Hematopoietic multipotent progenitor cell (in vitro differentiated cells): ENCODE results near the gene GNB1. TPM values are rescaled to one million over a fixed set of nuclear protein-coding genes. Genes with fewer than 3 reads are reported as not detected.

Experiments used
- DNase-seq, 3 donors: peaks; one replicate each; pipeline ENCODE4 v3.0.0-alpha.2; 2011 to 2015; ENCODE audit warnings: low read depth in 2 of 3, low spot score in 2 of 3
- total RNA-seq: library from RNA; depleted of rRNA; stranded (reverse); fragments of >200 nt; gene quantifications from one replicate; pipeline ENCODE4 v1.2.3, GENCODE V29; 2012

GNB1 gene
- total RNA-seq, 1 donor: 106 TPM

GRCh38 chr1:1910651-1911331, 19.9 kb upstream of the GNB1 start:
- DNase-seq: no peak

- no peak for DNase-seq
Observed at GRCh38 chr1:1910033-1910465, 19.2 kb upstream of the GNB1 start.

- DNase-seq: no peak
Observed at GRCh38 chr1:1908506-1908791, 17.6 kb upstream of the GNB1 start.

DNA sequence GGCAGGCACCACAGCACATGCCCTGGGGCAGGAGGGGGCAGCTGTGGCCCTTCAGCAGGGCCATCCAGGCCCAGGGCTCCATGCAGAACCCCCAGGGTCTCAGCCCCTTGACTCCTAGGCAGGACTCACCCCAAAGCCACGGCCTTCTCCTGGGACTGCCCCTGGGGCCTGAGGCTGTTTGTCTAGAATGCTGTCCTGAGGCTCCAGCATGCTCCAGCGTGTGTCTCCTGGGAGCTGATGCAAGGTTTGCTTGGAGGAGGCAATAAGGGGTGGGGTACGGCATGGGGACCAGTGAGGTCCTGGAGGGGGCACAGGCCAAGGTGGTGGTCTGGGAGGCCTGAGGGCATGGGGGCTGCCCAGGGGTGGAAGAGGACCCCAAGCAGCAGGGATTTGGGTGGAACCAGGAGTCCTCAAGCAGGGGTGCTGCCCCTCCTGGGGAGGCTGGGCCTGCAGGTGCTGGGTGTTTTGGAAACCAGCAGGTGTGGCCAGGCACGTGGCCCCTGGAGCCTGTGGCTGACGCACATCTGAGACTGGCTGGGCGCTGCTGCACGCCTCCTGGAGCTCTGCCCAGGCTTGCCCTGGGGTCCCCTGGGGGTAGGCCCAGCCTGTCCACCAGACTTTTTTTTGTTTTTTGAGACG, 16.3 kb upstream of the GNB1 start:
- DNase-seq: no peak

DNA sequence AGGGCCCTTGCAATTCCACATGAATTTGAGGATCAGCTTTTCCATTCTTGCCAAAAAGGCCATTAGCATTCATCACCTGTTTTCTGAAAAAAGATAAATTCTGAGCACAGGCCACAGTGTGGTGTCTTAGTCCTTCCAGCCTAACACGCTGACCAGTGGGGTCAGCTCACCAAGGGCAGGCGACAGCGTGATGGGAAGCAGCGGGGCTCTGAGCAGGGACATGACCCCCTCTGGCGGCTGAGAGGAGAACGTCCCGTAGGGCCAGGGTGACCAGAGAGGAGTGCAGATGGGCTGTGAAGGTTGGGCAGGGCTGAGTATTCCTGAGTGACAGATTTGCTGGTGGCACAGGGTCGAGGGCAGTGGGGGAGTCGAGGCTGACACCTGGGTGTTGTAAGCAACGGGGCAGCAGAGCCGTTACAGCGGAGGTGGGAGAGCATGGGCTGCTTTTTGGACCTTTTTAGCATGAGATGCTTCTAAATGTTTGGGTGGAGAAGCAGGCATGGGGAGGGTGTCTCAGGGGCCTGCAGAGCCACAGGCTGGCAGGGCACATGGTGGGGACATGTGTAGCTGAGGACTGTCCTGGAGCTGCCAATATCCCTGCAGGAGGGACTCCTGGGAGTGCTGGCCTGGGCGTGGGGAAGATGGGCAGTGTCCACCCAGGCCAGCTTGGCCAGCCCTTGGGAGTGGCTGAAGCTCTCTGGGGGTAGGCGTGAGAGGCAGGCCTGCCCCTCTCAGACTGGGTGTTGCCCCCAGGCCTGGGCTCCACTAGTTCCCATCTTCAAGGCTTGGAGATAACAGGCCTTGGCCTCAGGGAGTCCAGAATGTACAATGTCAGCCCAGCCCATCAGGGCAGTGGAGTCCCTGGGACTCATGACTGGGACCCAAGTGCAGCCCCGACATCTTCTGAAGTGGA, 15.6 kb upstream of the GNB1 start:
- DNase-seq: peak in 2 of 3 donors; percentile 67 to 70

DNA sequence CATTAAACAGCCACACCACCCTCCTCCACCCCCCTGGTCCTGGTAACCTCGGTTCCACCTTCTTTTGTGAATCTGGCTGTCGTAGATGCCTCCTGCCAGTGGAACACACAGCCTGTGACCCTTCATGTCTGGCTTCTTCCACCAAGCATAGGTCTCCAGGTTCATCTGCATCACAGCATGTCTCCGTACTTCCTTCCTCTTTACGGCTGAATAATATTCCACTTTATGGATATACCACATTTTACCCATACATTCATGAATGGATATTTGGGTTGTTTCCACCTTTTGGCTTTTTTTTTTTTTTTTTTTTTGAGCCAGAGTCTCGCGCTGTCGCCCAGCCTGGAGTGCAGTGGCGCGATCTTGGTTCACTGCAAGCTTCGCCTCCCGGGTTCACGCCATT, 12.3 kb upstream of the GNB1 start:
- DNase-seq: no peak

GRCh38 chr1:1901641-1902294, 10.9 kb upstream of the GNB1 start:
- no peak for DNase-seq

DNA sequence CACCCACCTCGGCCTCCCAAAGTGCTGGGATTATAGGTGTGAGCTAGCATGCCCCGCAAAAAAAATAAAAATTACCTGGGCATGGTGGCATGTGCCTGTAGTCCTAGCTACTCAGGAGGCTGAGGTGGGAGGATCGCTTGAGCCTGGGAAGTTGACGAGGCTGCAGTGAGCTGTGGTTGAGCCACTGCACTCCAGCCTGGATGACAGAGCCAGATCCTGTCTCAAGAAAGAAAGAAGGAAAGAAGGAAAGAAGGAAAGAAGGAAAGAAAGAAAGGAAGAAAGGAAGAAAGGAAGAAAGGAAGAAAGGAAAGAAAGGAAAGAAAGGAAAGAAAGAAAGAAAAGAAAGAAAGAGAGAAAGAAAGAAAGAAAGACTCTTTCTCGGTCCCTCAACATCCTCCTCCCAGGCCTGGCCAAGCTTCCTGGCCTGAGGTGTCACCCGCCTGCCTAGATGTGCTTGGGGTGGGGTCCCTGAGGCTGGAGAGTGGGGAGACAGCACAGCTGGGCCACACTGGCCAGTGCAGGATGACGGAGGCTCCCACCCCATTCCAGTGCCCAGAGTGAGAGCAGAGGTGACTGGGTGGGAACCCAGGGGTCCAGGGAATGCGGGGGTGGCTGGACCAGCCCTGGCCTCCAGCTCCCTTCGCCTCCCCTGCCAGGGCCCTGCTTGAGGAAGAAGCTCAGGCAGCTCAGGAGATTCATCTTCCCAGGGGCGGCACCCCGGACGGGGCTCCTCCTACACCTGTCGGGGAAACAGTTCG, 10.2 kb upstream of the GNB1 start:
- no peak for DNase-seq

GRCh38 chr1:1899967-1900327, 9.1 kb upstream of the GNB1 start:
- DNase-seq: no peak

DNA sequence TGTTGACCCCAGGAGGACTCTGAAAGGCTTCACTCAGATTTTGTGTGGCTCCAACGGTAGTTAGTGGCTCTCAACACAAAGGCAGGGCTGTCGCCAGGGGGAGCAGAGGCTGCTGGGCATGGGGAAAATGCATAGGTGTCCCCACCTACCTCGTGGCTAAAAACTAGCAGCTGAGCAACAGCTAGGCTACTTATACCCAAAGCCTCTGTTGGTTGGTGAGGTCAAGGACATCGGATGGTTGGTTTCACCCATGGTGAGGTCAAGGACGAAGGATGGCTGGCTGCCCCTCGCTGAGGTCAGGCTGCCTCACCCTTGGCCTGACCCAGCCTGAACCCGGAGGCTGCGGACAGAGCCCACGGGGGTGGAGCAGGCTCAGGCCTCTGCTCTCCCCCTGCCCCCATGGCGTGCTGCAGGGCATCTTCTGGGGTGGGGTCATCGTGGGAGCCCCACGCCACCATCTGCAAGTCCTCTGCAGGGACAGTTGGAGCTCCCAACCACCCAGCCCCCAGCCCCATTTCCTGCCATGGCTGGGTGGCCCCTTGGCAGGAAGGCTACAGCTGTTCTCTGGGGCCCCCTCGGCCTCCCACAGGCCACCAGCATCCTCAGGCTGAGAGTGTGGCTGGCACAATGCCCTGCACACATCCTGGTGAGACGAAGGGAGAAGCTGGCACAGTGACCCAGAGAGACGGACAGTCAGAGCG, 8.5 kb upstream of the GNB1 start:
- peak in 2 of 3 donors; percentile 67 to 84 for DNase-seq

DNA sequence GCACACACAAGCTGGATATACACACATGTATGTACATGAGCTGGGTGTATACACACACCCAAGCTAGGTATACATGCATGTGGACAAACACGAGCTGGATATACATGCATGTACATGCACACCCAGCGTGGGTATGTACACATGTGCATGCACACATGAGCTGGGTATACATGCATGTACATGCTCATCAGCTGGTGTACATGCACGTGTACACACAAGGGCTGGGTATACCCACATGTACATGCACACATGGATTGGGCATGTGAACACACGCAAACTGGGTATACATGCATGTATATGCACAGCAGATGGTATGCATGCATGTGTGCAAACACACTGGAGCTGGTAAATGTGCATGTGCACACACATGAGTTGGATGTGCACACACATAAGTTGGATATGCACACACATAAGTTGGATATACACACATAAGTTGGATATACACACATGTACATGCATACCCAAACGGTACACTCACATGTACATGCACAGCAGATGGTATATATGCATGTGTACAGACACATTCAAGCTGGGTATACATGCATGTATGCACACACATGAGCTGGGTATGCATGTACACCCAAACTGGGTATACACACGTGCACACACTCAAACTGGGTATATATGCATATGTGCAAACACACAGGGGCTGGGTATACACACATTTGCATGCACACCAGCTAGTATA, 7.5 kb upstream of the GNB1 start:
- no peak for DNase-seq

- DNase-seq: no peak
Observed at GRCh38 chr1:1895456-1896336, 4.8 kb upstream of the GNB1 start.

DNA sequence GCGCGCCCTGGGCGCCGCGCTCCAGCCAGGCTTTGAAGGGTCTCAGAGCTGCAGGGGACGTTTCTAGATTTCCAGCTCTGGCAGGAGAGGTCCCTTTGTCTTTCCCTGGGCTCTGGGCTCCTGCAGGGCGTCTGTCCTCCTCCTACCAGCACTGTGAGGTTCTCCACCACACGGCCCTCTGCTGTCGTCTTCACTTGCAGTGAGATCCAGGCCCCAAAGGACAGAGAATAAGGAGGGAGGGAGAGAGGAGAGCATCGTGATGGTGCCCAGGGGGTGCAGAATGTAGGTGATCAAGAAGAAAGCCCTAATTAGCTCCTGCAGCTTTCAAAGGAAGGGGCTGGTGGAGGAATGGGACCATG, 4.2 kb upstream of the GNB1 start:
- DNase-seq: no peak

DNA sequence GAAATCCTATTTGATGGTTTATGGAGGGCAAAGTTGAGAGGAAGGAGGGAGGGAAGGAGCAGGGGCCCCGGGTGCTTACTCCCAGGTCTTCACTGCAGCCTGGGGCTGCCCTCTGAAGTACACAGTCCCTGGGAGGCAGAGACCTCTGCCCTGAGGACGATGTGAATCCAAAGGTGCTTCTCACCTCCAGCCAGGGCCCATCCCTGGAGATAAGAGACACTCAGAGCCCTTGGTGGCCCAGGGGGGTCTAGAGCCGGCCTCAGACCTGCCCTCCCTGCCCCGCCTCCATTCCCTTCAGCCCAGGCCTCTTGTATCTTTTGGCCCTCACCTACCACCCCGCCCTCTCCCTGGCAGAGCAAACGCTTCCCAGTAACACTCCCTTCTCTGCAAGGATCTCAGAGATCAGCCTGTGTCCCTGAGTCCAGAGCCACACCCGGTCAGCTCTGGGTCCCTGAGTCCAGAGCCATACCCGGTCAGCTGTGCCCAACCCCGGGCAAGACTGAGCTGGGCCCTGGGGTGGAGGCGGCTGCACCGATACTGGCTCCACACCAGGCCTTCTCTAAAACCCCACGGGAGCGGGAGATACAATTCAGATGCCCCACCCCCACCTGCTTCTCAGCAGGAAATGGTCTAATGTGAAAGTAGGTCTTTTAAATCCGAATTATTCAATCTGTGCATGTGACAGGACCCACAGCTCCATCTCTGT, 3.6 kb upstream of the GNB1 start:
- no peak for DNase-seq

DNA sequence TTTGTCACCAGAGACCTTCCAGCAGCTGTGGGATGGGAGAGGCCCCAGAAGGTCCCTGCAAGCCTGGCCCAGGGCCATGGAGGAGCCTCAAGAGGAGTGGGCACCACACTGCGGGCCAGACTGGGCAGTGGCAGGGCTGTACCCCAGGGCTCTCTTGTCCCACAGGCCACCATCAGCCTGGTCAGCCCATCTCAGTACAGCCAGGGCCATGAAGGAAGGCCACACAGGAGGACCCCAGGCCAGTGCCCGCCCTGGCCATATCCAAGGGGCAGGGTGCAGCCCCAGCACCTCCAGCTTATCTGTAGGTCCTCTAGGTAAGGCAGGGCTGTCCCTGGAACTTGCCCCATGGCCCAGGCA, 3.1 kb upstream of the GNB1 start:
- no peak for DNase-seq

GRCh38 chr1:1893291-1893985, 2.6 kb upstream of the GNB1 start:
- no peak for DNase-seq

GRCh38 chr1:1892763-1893120, 1.9 kb upstream of the GNB1 start:
- DNase-seq: no peak
